Measurements from ENCODE around the gene SORCS2.

- TF ChIP-seq EZH2 (IDR thresholded peaks at IDR 0.05; ENCODE audit: borderline replicate concordance, low read depth, low read length, severe bottlenecking): no peak
- TF ChIP-seq, protein P1, sequence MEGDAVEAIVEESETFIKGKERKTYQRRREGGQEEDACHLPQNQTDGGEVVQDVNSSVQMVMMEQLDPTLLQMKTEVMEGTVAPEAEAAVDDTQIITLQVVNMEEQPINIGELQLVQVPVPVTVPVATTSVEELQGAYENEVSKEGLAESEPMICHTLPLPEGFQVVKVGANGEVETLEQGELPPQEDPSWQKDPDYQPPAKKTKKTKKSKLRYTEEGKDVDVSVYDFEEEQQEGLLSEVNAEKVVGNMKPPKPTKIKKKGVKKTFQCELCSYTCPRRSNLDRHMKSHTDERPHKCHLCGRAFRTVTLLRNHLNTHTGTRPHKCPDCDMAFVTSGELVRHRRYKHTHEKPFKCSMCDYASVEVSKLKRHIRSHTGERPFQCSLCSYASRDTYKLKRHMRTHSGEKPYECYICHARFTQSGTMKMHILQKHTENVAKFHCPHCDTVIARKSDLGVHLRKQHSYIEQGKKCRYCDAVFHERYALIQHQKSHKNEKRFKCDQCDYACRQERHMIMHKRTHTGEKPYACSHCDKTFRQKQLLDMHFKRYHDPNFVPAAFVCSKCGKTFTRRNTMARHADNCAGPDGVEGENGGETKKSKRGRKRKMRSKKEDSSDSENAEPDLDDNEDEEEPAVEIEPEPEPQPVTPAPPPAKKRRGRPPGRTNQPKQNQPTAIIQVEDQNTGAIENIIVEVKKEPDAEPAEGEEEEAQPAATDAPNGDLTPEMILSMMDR (IDR thresholded peaks at IDR 0.05; ENCODE audit: borderline replicate concordance, extremely low read depth, low read length, poor library complexity, severe bottlenecking): no peak
Measured at GRCh38 chr4:7189475-7190277, 2.7 kb upstream of the SORCS2 start.
